Nephron progenitor cell (in vitro differentiated cells): ENCODE measurements around the gene KYNU.
"Not testable (repeated sequence)": the region's sequence is repeated elsewhere in the genome, so short reads cannot be mapped to it uniquely, and the experiment has no call there.

Experiments
- DNase-seq: peaks from one replicate; pipeline ENCODE4 v3.0.0; 2021
- H3K27ac Mint-ChIP-seq: 2 replicates; pipeline ENCODE4 v1.8.0; 2021; ENCODE audit warnings: mild to moderate bottlenecking, moderate library complexity, mixed read lengths
- H3K27me3 Mint-ChIP-seq: 2 replicates; pipeline ENCODE4 v1.8.0; 2021; ENCODE audit warnings: mild to moderate bottlenecking, low read depth, mixed read lengths; ENCODE audit not compliant: poor library complexity
- H3K36me3 Mint-ChIP-seq: 2 replicates; pipeline ENCODE4 v1.8.0; 2021; ENCODE audit warnings: low read depth, mixed read lengths
- H3K4me1 Mint-ChIP-seq: 2 replicates; pipeline ENCODE4 v1.8.0; 2021; ENCODE audit warnings: mixed read lengths
- H3K4me3 Mint-ChIP-seq: 2 replicates; pipeline ENCODE4 v1.8.0; 2021; ENCODE audit warnings: mild to moderate bottlenecking, moderate library complexity, mixed read lengths
- H3K9me3 Mint-ChIP-seq: 2 replicates; pipeline ENCODE4 v1.8.0; 2021; ENCODE audit warnings: mild to moderate bottlenecking, moderate library complexity, mixed read lengths
- TF ChIP-seq, protein P1 (sequence below): fragments of 200-600 bp; sonication (generic); IDR thresholded peaks from 2 replicates; pipeline ENCODE4 v1.5.0; 2021; ENCODE audit warnings: antibody characterized with exemption

Gene KYNU

DNA sequence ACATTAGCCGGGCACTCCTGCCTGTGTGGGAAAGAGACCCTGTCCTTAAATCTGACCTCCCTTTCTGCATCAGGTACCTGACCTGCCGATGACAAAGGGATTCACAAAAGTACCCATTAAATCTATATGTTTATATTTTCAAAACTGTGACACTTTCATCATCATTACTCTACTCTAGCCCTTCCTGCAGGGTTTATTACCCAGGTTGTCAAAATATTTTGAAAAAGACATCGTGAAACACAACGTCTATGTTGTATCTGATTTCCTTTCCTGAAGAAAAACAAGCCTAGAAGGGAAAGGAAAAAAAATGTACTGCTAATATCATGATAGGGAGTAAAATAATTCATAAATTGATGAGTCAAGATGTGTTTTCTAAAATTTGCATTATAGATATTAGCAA, 15.2 kb upstream of the KYNU start:
- TF ChIP-seq, protein P1, sequence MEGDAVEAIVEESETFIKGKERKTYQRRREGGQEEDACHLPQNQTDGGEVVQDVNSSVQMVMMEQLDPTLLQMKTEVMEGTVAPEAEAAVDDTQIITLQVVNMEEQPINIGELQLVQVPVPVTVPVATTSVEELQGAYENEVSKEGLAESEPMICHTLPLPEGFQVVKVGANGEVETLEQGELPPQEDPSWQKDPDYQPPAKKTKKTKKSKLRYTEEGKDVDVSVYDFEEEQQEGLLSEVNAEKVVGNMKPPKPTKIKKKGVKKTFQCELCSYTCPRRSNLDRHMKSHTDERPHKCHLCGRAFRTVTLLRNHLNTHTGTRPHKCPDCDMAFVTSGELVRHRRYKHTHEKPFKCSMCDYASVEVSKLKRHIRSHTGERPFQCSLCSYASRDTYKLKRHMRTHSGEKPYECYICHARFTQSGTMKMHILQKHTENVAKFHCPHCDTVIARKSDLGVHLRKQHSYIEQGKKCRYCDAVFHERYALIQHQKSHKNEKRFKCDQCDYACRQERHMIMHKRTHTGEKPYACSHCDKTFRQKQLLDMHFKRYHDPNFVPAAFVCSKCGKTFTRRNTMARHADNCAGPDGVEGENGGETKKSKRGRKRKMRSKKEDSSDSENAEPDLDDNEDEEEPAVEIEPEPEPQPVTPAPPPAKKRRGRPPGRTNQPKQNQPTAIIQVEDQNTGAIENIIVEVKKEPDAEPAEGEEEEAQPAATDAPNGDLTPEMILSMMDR, result no peak
- Mint-ChIP-seq H3K27me3 (no peaks in the 10 kb centered on the region), H3K4me3 (no peak overlapping the region), H3K9me3 (no peaks in the 10 kb centered on the region), H3K27ac (no peak overlapping the region), H3K36me3 (no peaks in the 10 kb centered on the region), H3K4me1 (no peaks in the 10 kb centered on the region)
- no peak for DNase-seq

DNA sequence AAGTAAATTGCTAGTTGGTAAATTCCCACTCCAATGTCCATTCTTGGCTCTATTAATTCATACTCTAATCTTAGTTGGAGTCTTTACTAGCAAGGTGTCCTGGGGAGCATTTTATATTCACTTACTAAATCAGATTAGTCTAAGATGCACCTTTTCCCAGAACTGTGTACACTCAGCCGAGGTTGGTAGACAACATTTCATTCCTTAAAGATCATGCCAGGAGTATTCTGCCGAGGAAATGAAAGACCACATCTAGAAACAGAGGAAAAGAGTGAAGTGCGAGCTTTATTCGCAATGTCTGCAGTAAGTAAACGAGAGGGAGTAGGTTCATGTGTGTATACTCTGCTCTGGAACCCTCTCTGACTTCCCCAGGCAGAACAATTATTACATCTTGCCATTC, 14.6 kb upstream of the KYNU start:
- Mint-ChIP-seq H3K36me3 (no peaks in the 10 kb centered on the region), H3K27ac (no peak overlapping the region), H3K27me3 (no peaks in the 10 kb centered on the region), H3K4me1 (no peaks in the 10 kb centered on the region), H3K9me3 (no peaks in the 10 kb centered on the region), H3K4me3 (no peak overlapping the region)
- TF ChIP-seq, protein P1, result no peak
- no peak for DNase-seq

DNA sequence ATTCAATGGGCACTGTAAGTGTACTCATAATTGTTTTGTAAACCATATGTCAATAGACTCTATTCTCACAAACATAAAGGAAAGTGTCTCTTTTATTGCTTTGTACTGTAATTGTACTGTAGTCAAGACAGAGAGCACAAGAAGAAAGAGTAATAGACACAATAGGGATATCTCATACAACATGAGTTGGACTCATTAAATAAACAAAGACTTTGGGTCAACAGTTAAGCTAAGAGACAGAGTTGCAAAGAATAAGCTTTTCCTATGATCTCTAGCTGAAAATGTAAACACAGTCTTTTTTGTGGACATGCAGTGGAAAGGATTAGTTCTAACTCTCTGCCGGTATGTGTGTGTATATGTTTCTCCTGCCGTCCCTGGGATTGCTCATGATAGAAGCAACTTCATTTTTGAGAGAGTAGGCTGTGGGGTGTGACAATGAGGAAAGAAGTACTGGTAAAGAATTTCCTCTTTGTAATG, 13.9 kb upstream of the KYNU start:
- TF ChIP-seq, protein P1, result no peak
- no peak overlapping the region for H3K4me3 Mint-ChIP-seq
- H3K9me3 Mint-ChIP-seq, result no peaks in the 10 kb centered on the region
- H3K4me1 Mint-ChIP-seq, result no peaks in the 10 kb centered on the region
- peaks cover 3% of the 10 kb centered on the region for H3K27me3 Mint-ChIP-seq
- no peak for DNase-seq
- no peaks in the 10 kb centered on the region for H3K36me3 Mint-ChIP-seq
- no peak overlapping the region for H3K27ac Mint-ChIP-seq

DNA sequence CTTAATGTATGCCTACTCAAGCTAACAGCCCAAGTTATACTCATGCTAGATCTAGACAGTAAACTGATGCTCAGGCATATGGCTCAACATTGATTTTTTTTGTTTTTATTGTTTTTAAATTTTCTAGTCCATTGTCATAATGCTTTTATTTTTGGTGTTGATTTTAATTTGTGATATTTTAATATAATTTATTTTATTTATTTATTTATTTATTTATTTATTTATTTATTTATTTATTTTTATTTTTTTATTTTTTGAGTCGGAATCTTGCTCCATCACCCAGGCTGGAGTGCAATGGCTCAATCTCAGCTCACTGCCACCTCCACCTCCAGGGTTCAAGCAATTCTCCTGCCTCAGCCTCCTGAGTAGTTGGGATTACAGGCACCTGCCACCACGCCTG, 12.9 kb upstream of the KYNU start:
- not testable (repeated sequence) for H3K9me3 Mint-ChIP-seq, H3K27me3 Mint-ChIP-seq, H3K27ac Mint-ChIP-seq, H3K36me3 Mint-ChIP-seq, DNase-seq, H3K4me1 Mint-ChIP-seq, H3K4me3 Mint-ChIP-seq

DNA sequence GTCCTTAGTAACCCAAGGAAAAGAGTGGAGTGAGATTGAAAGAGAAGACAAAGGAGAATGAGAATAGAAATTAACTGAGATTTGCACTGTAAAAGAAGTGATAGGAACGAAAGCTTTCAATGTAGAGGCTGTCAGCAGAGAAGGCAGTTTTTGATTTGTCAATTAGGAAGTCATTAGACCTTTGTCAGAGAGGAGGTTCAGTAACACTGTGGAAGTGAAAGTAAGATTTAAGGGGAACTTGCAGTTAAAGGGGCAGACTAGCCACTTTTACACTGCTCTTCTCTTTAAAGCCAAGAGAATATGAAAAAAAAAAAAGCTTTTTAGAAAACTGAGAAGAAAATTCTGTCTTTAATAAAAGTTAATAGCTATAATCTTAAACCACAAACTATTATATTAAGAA, 11.5 kb upstream of the KYNU start:
- H3K4me1 Mint-ChIP-seq, result no peaks in the 10 kb centered on the region

DNA sequence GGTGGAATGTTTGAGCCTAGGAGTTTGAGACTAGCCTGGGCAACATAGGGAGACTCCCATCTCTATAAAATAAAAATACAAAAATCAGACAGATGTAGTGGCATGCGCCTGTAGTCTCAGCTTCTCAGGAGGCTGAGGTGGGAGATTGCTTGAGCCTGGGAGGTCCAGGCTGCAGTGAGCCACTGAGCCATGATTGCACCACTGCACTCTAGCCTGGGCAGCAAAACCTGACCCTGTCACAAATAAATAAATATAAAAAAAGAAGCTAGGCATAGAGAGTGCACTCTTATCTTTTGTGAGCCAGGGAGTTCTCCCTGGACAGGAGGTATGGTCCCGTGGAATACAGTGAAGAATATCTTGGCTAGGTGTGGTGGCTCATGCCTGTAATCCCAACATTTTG, 11.0 kb upstream of the KYNU start:
- Mint-ChIP-seq H3K4me3 (no peak overlapping the region), H3K36me3 (no peaks in the 10 kb centered on the region), H3K27ac (no peak overlapping the region), H3K9me3 (no peaks in the 10 kb centered on the region), H3K4me1 (no peaks in the 10 kb centered on the region), H3K27me3 (peaks cover 3% of the 10 kb centered on the region)
- TF ChIP-seq, protein P1, result no peak
- DNase-seq, result no peak

More for the DNA sequence above, 11.5 kb upstream of the KYNU start:
- TF ChIP-seq, protein P1, result no peak
- Mint-ChIP-seq H3K9me3 (no peaks in the 10 kb centered on the region), H3K36me3 (no peaks in the 10 kb centered on the region), H3K27me3 (peaks cover 3% of the 10 kb centered on the region), H3K4me3 (no peak overlapping the region), H3K27ac (no peak overlapping the region)
- no peak for DNase-seq
